ENCODE measurements around the gene ACOX1. TPM values are rescaled to one million over a fixed set of nuclear protein-coding genes. Genes with fewer than 3 reads are reported as not detected.
A peak's percentile ranks its signal among the peaks of the same experiment; 100 is the strongest.

Gene ACOX1
- total and polyA plus RNA-seq, 2 of the 13 experiments (the other 11 are each of a cell fraction or from before 2014, with no cell fraction given), result 86.4 to 120 TPM

GRCh38 chr17:75892556-75893224 is 86.3 kb downstream of the ACOX1 start:
- Histone ChIP-seq H3K27ac (ENCODE audit: extremely low read length, insufficient read depth, low read length) (peak overlapping the region; percentile 64), H3K36me3 (replicated peaks in 1 of 2; ENCODE audit: control insufficient read depth in 1 of 2, insufficient read depth in 2 of 2, low read length in 2 of 2) (peaks cover 0 to 1% of the 10 kb centered on the region in 2 experiments; a peak in 1 of 5 replicates), H3K4me3 (replicated peaks in 1 of 3; ENCODE audit: insufficient read depth in 1 of 3, low read depth in 2 of 3, low read length in 3 of 3) (peak overlapping the region; percentile 26 to 83 (median 51); a peak in 5 of 6 replicates), H3K4me1 (ENCODE audit: insufficient read depth, low read length) (peaks cover 61% of the 10 kb centered on the region), H3K9ac (ENCODE audit: insufficient read depth, low read depth, low read length) (peak overlapping the region; percentile 71), H3K9me3 (ENCODE audit: low read length) (no peaks in the 10 kb centered on the region), H3K4me2 (ENCODE audit: low read depth, low read length) (peak overlapping the region; percentile 91), H4K20me1 (ENCODE audit: insufficient read depth, low read length) (no peaks in the 10 kb centered on the region), H3K79me2 (ENCODE audit: insufficient read depth, low read length) (peaks cover 10% of the 10 kb centered on the region), H3K27me3 (ENCODE audit: control insufficient read depth in 1 of 2, insufficient read depth in 2 of 2, low read length in 2 of 2) (no peaks in the 10 kb centered on the region), H2AFZ (ENCODE audit: low read length) (no peak overlapping the region)
- peak; percentile 77 for DNase-seq (ENCODE audit: low spot score)
- intact Hi-C loops (cut with micrococcal nuclease; ENCODE audit: unreplicated experiment), result loop anchor here (5.0 kb wide), 1 partner anchor 35 kb away; the partner anchor contains the start of gene WBP2
- POLR2A ChIA-PET, result interaction anchor here (0.6 to 12.9 kb wide), 16 partner anchors 8 to 492 kb away, joined by 3 to 423 read pairs (median 10); partner anchors contain the start of genes MRPL38, SPHK1, TRIM47 and UNC13D
- no TSS peak for BruUV-seq (replicated peaks)
- in situ Hi-C loops (cut with HindIII; ENCODE audit: extremely low pct_ligation_motif_present, low pct_unique_long_range_greater_than_20kb), result no loop called here
- peak; percentile 64 for ATAC-seq
- FAIRE-seq, result peak; percentile 44
- WGBS (ENCODE audit: low lambda C conversion rate), result 8% methylated on average over 9 of the region's 16 CpGs
- CTCF ChIA-PET (ENCODE audit: low intra/inter-chr PET ratio, low total read pairs), result interaction anchor here (1.5 kb wide), 1 partner anchor 16 kb away, joined by 4 read pairs; no protein-coding TSS in a partner anchor
- no peak for TF ChIP-seq NR2C2 (CRISPR knock-in tag; IDR thresholded peaks at IDR 0.05; ENCODE audit: borderline replicate concordance)
- TF ChIP-seq ATF1 (CRISPR knock-in tag; IDR thresholded peaks at IDR 0.05), result no peak
- 0 out of 2 replicates have a peak, but pooled peaks have one; percentile 67 for TF ChIP-seq ZNF512B (CRISPR knock-in tag; IDR thresholded peaks at IDR 0.05; ENCODE audit: borderline replicate concordance)
- TF ChIP-seq POLR2AphosphoS5 (IDR thresholded peaks at IDR 0.05; ENCODE audit: low read depth, low read length), result peak; percentile 70; the same call in 1 of the 2 replicates
- TF ChIP-seq TEF (CRISPR knock-in tag; IDR thresholded peaks at IDR 0.05), result 0 out of 2 replicates have a peak, but pooled peaks have one; percentile 14
- no peak for TF ChIP-seq TSC22D2 (CRISPR knock-in tag; IDR thresholded peaks at IDR 0.05; ENCODE audit: borderline replicate concordance)
- no peak for TF ChIP-seq ZNF646 (CRISPR knock-in tag; IDR thresholded peaks at IDR 0.05)
- no peak for TF ChIP-seq ZNF674 (CRISPR knock-in tag; IDR thresholded peaks at IDR 0.05; ENCODE audit: low read depth)
- peak; percentile 70 for TF ChIP-seq TAF1 (CRISPR knock-in tag; IDR thresholded peaks at IDR 0.05)
- TF ChIP-seq ZNF251 (CRISPR knock-in tag; IDR thresholded peaks at IDR 0.05), result 0 out of 2 replicates have a peak, but pooled peaks have one; percentile 19
- TF ChIP-seq SIN3B (IDR thresholded peaks at IDR 0.05; ENCODE audit: low read length), result no peak
- no peak; the same call in 1 of the 2 replicates for TF ChIP-seq ZNF598 (CRISPR knock-in tag; IDR thresholded peaks at IDR 0.05; ENCODE audit: borderline replicate concordance)
- no peak for TF ChIP-seq NBN (conservative IDR thresholded peaks at IDR 0.05)
- no peak for TF ChIP-seq RFXANK (CRISPR knock-in tag; IDR thresholded peaks at IDR 0.05)
